Thoracic aorta (tissue), 2 donors: ENCODE results near the gene LHPP. TPM values are rescaled to one million over a fixed set of nuclear protein-coding genes. Genes with fewer than 3 reads are reported as not detected.

Source experiments
- ATAC-seq: fragments of 150-250 bp; one replicate; pipeline ENCODE4 v1.8.0; 2017; ENCODE audit warnings: low read depth; ENCODE audit not compliant: insufficient number of reproducible peaks, low FRiP score
- DNase-seq: peaks from one replicate; pipeline ENCODE4 v3.0.0-alpha.2; 2020; ENCODE audit warnings: low spot score
- H3K27ac ChIP-seq, 2 donors: fragments of 200-600 bp; sonication (generic); 1 replicate in 1 of 2; 2 replicates in 1 of 2; pipeline ENCODE4 v1.5.1; 2016; ENCODE audit warnings: mild to moderate bottlenecking in 2 of 2, moderate library complexity in 2 of 2
- H3K27me3 ChIP-seq: fragments of 200-600 bp; sonication (generic); replicated peaks from 2 replicates; pipeline ENCODE4 v1.6.0; 2016; ENCODE audit warnings: mild to moderate bottlenecking; ENCODE audit not compliant: insufficient read depth
- H3K36me3 ChIP-seq: fragments of 200-600 bp; sonication (generic); one replicate; pipeline ENCODE4 v1.5.1; 2016
- H3K4me1 ChIP-seq, 2 donors: fragments of 200-600 bp; sonication (generic); 1 replicate in 1 of 2; 2 replicates in 1 of 2; pipeline versions ENCODE4 v1.5.1 to v1.6.0; 2016; ENCODE audit warnings: low read depth in 2 of 2, mild to moderate bottlenecking in 1 of 2; ENCODE audit not compliant: control insufficient read depth in 1 of 2
- H3K4me3 ChIP-seq: fragments of 200-600 bp; sonication (generic); 2 replicates; pipeline ENCODE4 v1.5.1; 2016; ENCODE audit warnings: mild to moderate bottlenecking
- H3K9me3 ChIP-seq: fragments of 200-600 bp; sonication (generic); 2 replicates; pipeline ENCODE4 v1.5.1; 2016
- total RNA-seq, 2 donors: library from RNA; depleted of rRNA; stranded (reverse); fragments of >200 nt; gene quantifications; one replicate each; pipeline versions ENCODE4 v1.1.0 to v1.2.3, GENCODE V29; 2016
- TF ChIP-seq, protein P1 (sequence below): fragments of 200-600 bp; sonication (generic); IDR thresholded peaks from one replicate; pipeline ENCODE4 v1.5.1; 2019; ENCODE audit warnings: antibody characterized with exemption

LHPP gene
- total RNA-seq, 2 donors from 2014 or later, result 7.2 to 24.1 TPM

GRCh38 chr10:124568848-124569622 is 107.4 kb downstream of the LHPP start:
- Histone ChIP-seq H3K27ac (no peak overlapping the region), H3K9me3 (no peaks in the 10 kb centered on the region), H3K27me3 (no peaks in the 10 kb centered on the region), H3K4me1 (no peaks in the 10 kb centered on the region), H3K4me3 (no peak overlapping the region), H3K36me3 (no peaks in the 10 kb centered on the region)
- DNase-seq (no peak), ATAC-seq (no peak)
- TF ChIP-seq, protein P1, sequence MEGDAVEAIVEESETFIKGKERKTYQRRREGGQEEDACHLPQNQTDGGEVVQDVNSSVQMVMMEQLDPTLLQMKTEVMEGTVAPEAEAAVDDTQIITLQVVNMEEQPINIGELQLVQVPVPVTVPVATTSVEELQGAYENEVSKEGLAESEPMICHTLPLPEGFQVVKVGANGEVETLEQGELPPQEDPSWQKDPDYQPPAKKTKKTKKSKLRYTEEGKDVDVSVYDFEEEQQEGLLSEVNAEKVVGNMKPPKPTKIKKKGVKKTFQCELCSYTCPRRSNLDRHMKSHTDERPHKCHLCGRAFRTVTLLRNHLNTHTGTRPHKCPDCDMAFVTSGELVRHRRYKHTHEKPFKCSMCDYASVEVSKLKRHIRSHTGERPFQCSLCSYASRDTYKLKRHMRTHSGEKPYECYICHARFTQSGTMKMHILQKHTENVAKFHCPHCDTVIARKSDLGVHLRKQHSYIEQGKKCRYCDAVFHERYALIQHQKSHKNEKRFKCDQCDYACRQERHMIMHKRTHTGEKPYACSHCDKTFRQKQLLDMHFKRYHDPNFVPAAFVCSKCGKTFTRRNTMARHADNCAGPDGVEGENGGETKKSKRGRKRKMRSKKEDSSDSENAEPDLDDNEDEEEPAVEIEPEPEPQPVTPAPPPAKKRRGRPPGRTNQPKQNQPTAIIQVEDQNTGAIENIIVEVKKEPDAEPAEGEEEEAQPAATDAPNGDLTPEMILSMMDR, result no peak

DNA sequence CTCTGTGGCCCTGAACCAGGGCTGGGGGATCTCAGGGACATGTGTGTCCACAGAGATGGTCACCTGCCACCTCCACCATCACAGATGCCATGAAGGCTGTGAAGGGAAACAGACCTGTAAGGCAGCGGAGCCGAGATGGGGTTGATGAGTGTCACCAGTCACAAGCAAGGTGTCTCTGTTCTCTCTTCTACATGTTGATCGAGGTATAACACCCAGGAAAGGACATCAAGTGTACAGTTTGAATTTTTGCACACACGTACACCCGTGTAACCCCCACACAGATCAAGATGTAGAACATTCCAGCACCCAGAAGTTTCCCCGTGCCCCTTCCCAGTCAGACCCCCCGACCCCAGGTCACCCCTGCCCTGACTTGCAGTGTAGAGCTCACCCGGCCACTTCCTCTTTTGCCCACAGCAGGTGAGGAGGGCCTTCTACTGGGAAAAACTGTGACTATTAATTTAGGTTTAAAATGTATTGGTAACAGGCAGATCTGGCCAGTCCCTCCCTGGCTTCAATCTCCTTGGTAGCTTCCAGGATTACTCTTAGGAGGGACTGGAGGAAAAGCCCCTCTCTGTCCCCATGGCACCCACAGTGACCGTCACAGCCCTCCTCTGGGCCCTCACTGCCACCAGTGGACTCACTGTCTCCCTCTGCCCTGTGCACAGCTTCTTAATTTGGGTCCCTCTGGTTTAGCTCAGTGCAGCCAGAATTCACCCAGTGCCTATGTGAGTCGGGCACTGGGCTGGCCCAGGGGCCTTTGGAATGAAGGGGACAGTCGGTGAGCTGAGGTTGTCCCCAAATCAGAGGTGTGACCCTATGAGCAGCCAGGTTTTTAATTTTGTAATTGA is 108.2 kb downstream of the LHPP start:
- no peak for DNase-seq
- Histone ChIP-seq H3K4me1 (no peaks in the 10 kb centered on the region), H3K4me3 (no peak overlapping the region), H3K9me3 (no peaks in the 10 kb centered on the region), H3K27me3 (no peaks in the 10 kb centered on the region), H3K36me3 (no peaks in the 10 kb centered on the region), H3K27ac (no peak overlapping the region)
- ATAC-seq, result no peak
- TF ChIP-seq, protein P1, result no peak

GRCh38 chr10:124570646-124571045 is 109.0 kb downstream of the LHPP start:
- Histone ChIP-seq H3K9me3 (no peaks in the 10 kb centered on the region), H3K4me3 (no peak overlapping the region), H3K27ac (no peak overlapping the region), H3K36me3 (no peaks in the 10 kb centered on the region), H3K4me1 (no peaks in the 10 kb centered on the region), H3K27me3 (no peaks in the 10 kb centered on the region)
- DNase-seq (no peak), ATAC-seq (no peak)
- TF ChIP-seq, protein P1, result no peak

GRCh38 chr10:124572751-124573150 is 111.1 kb downstream of the LHPP start:
- Histone ChIP-seq H3K4me1 (no peaks in the 10 kb centered on the region), H3K4me3 (no peak overlapping the region), H3K27ac (no peak overlapping the region), H3K36me3 (no peaks in the 10 kb centered on the region), H3K9me3 (no peaks in the 10 kb centered on the region), H3K27me3 (no peaks in the 10 kb centered on the region)
- TF ChIP-seq, protein P1, result no peak
- ATAC-seq (no peak), DNase-seq (no peak)

GRCh38 chr10:124573726-124574455 is 112.3 kb downstream of the LHPP start:
- Histone ChIP-seq H3K4me1 (peaks cover 0 to 6% of the 10 kb centered on the region in 2 donors), H3K36me3 (no peaks in the 10 kb centered on the region), H3K9me3 (no peaks in the 10 kb centered on the region), H3K27ac (no peak overlapping the region), H3K4me3 (no peak overlapping the region), H3K27me3 (no peaks in the 10 kb centered on the region)
- no peak for DNase-seq
- TF ChIP-seq, protein P1, result no peak
- ATAC-seq, result no peak
